ENCODE data around the gene PARP12.
"Not testable (repeated sequence)": the region's sequence is repeated elsewhere in the genome, so short reads cannot be mapped to it uniquely, and the experiment has no call there.

The PARP12 gene, protein sequence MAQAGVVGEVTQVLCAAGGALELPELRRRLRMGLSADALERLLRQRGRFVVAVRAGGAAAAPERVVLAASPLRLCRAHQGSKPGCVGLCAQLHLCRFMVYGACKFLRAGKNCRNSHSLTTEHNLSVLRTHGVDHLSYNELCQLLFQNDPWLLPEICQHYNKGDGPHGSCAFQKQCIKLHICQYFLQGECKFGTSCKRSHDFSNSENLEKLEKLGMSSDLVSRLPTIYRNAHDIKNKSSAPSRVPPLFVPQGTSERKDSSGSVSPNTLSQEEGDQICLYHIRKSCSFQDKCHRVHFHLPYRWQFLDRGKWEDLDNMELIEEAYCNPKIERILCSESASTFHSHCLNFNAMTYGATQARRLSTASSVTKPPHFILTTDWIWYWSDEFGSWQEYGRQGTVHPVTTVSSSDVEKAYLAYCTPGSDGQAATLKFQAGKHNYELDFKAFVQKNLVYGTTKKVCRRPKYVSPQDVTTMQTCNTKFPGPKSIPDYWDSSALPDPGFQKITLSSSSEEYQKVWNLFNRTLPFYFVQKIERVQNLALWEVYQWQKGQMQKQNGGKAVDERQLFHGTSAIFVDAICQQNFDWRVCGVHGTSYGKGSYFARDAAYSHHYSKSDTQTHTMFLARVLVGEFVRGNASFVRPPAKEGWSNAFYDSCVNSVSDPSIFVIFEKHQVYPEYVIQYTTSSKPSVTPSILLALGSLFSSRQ

DNA sequence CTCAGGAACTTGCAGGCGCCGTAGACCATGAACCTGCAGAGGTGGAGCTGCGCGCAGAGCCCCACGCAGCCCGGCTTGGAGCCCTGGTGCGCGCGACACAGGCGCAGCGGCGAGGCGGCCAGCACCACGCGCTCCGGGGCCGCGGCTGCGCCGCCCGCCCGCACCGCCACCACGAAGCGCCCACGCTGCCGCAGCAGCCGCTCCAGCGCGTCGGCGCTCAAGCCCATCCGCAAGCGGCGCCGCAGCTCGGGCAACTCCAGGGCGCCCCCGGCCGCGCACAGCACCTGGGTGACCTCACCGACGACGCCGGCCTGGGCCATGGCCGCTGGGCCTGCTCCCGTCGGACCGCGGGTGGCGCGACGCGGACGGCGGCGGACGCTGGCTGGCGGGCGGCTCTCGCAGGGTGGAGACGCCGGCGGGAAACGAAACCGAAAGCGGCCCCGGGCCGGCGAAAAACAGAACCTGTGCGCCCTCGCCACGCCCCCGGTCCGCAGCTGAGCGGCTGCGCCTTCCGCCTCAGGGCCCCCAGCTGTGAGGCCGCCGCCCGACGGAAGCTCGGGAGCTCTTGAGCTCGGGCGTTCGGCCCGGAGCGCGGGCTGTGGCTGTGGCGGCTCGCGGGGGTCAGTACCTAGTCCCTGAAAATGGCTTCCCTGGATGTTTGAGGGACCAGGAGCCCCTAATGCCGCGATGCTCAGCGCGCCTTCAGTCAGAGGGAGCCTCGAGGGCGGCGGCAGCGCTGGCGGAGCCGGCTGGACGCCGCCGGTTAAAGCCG, at the start of gene PARP12:
PARP12 (minus strand) TSS at position 424 of the 772 bp plus-strand sequence; CDS start at position 320, 104 bp downstream.
- peak within 1 kb of the TSS; percentile 60 for H3K4me3 ChIP-seq (ENCODE audit: low read depth, low read length)
- peak; percentile 95 for DNase-seq (ENCODE audit: low read depth)
- TF ChIP-seq, protein P1, sequence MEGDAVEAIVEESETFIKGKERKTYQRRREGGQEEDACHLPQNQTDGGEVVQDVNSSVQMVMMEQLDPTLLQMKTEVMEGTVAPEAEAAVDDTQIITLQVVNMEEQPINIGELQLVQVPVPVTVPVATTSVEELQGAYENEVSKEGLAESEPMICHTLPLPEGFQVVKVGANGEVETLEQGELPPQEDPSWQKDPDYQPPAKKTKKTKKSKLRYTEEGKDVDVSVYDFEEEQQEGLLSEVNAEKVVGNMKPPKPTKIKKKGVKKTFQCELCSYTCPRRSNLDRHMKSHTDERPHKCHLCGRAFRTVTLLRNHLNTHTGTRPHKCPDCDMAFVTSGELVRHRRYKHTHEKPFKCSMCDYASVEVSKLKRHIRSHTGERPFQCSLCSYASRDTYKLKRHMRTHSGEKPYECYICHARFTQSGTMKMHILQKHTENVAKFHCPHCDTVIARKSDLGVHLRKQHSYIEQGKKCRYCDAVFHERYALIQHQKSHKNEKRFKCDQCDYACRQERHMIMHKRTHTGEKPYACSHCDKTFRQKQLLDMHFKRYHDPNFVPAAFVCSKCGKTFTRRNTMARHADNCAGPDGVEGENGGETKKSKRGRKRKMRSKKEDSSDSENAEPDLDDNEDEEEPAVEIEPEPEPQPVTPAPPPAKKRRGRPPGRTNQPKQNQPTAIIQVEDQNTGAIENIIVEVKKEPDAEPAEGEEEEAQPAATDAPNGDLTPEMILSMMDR (IDR thresholded peaks at IDR 0.05; ENCODE audit: insufficient read depth, low read depth, low read length, missing control alignments) = no peak

DNA sequence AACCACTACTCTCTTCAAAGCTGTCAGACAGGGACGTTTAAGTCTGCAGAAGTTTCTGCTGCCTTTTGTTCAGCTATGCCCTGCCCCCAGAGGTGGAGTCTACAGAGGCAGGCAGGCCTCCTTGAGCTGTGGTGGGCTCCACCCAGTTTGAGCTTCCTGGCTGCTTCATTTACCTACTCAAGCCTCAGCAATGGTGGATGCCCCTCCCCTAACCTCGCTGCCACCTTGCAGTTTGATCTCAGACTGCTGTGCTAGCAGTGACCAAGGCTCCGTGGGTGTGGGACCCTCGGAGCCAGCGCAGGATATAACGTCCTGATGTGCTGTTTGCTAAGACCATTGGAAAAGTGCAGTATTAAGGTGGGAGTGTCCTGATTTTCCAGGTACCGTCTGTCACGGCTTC, 46.0 kb upstream of the PARP12 start:
- H3K4me3 ChIP-seq (ENCODE audit: low read depth, low read length); DNase-seq (ENCODE audit: low read depth): not testable (repeated sequence)

DNA sequence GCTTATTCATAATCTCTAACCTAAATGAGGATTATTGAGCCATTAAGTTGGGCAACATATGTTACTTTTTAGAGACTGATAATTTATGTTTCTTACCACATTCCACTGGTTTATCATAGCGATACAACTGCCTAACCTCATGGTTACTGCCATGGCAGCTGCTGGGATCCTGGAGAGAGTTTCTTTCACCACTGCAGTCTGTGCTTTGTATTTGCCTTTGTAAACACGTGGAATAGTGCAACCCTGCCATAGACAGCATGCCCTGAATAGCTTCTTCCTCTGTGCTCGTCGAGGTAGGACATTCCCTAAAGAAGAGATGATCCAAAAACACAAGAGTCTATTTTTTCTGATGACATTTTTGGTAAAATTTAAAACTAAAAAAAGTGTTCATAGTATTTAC, 33.7 kb upstream of the PARP12 start:
- DNase-seq (ENCODE audit: low read depth) = no peak
- H3K4me3 ChIP-seq (ENCODE audit: low read depth, low read length) = no peak overlapping the region
- TF ChIP-seq, protein P1 (IDR thresholded peaks at IDR 0.05; ENCODE audit: insufficient read depth, low read depth, low read length, missing control alignments) = no peak

DNA sequence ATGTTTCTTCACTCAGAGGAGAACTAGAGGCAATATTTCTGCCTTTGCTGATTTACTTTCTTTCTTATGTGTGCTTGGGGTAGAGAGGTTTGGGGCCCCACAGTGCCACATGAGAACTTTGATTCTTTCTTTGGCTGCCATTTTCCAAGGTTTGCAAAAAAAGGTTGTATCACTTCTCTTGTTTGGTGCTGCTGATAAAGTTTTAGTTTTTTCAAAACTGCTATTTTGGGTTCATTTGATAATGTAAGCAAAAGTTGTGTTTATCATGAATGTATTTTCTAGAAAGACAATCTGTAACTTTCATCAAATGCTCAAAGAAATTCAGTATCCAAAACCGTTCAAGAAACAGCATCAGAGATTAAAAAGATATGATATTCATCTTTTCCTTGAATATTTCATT, 30.6 kb upstream of the PARP12 start:
- DNase-seq (ENCODE audit: low read depth) = no peak
- H3K4me3 ChIP-seq (ENCODE audit: low read depth, low read length) = no peak overlapping the region
- TF ChIP-seq, protein P1 (IDR thresholded peaks at IDR 0.05; ENCODE audit: insufficient read depth, low read depth, low read length, missing control alignments) = no peak

DNA sequence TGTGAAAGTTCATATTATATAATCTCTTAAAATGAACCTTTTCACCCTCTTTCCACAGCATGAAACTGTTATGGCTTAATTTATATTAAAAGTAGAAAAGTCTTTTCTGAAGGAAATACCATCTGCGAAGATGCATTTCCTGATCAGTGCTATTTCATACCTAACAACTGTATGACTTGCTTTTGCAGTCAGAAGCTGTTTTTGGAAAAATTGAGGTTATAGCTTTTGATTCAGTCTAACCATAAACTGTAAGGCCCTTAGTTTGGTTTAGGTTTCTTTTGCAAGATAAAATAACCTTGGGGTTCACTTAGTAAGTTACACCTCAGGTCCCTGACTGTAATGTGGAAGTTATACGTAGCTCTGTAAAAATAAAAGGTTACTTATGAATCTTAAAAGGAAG, 22.7 kb upstream of the PARP12 start:
- TF ChIP-seq, protein P1 (IDR thresholded peaks at IDR 0.05; ENCODE audit: insufficient read depth, low read depth, low read length, missing control alignments) = no peak
- no peak overlapping the region for H3K4me3 ChIP-seq (ENCODE audit: low read depth, low read length)
- DNase-seq (ENCODE audit: low read depth) = no peak

DNA sequence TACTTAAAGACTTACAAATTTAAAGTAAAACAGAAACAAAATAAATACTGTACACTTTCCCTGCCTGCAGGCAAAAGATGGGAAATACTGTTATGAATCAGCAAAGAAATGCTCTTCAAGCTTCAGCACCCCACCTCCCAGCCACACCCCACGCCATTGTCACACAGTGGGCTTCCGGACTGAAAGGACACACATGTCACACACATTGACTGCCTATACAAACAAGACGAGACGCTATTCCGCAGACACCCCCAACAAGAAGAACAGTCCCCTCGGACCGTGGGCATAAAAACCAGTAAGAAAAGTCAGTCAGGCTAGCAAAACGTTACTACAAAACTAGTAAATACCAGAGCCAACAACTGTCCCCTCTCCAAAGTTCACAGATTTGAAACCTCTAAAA, 22.2 kb upstream of the PARP12 start:
- no peak overlapping the region for H3K4me3 ChIP-seq (ENCODE audit: low read depth, low read length)
- peak; percentile 85 for DNase-seq (ENCODE audit: low read depth)
- TF ChIP-seq, protein P1 (IDR thresholded peaks at IDR 0.05; ENCODE audit: insufficient read depth, low read depth, low read length, missing control alignments) = no peak

DNA sequence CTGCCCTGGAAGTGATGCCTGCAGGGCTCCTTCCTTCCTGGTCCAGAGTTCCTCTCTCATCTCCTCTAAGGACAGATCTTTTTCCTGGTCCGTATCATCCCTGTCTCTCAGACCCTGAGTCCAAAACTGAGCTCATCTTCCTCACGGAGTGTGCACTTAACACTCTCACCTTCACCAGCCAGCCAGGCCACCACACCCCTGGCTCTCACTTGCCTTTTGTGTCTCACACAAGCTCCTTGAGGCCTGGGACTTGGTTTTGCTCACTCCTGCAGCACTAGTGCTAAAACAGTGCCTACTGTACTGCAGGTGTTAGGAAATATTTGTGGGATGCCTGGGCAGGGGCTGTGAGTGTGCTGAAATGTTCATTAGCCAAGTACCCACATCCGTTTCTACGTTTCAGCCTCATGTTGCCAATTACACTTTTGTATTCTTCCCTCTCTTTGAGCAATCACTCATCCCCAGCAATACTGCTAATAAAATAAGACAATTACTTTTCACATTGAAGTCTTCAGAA, 21.4 kb upstream of the PARP12 start:
- H3K4me3 ChIP-seq (ENCODE audit: low read depth, low read length) = no peak overlapping the region
- TF ChIP-seq, protein P1 (IDR thresholded peaks at IDR 0.05; ENCODE audit: insufficient read depth, low read depth, low read length, missing control alignments) = no peak
- peak; percentile 36 for DNase-seq (ENCODE audit: low read depth)

Measured in GM12865 (cell line).